Measurements from ENCODE around the gene DMD.
A peak's percentile ranks its signal among the peaks of the same experiment; 100 is the strongest.
"Not testable (repeated sequence)": the region's sequence is repeated elsewhere in the genome, so short reads cannot be mapped to it uniquely, and the experiment has no call there.

The DMD gene

GRCh38 chrX:32592786-32593185, 618.6 kb downstream of the DMD start:
- no peak for DNase-seq

DNA sequence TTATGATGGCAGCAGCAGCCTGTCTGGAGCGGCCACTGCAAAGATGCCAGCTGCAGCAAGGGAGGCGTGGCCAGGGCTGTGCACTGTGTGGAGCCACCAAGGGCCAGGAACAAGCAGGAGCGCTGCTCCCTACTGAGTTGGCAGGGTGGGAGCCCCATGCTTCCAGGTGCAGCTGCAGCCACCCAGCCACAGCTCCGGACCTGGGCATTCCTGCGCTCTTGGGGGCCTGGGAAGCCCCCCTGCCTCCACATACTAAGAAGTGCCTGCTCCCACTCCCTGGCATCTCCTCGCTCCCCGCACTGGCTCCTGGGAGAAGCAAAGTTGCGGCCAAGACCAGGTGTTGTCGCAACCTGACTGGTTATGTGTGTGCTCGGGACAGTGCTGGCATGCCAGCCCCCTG, 619.8 kb downstream of the DMD start:
- DNase-seq, result no peak

DNA sequence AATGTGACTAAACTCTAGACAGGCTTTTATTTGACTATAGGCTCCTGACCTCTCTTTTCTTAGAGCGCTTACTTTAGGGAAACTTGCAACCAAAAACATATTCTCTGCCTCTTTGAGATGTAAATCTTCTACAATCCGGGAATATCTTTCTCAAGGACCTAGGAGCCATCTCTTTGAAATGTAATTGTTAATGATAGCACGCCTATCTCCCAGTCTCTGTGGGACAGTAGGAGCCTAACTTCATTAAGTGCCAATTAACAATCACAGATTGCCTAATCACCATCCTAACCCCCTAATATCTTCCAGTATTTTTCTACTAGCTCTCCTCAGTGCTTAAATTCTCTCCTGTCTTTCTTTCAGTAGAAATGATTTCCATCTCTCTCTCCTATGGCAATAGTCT, 628.6 kb downstream of the DMD start:
- no peak for DNase-seq

GRCh38 chrX:32576885-32577284, 634.5 kb downstream of the DMD start:
- DNase-seq, result no peak

DNA sequence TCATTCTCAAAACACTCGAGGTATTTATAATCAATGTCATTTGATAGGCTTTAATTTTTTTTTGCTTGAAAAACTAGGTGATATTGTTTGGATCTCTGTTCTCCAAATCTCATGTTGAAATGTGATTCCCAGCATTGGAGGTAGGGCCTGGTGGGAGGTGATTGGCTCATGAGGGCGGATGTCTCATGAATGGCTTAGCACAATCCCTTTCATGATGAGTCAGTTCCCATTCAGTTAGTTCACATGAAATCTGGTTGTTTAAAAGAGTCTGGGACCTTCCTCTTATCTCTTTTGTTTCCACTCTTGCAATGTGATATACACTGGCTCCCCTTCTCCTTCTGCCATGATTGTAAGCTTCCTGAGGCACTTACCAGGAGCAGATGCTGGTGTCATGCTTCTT, 638.7 kb downstream of the DMD start:
- no peak for DNase-seq

DNA sequence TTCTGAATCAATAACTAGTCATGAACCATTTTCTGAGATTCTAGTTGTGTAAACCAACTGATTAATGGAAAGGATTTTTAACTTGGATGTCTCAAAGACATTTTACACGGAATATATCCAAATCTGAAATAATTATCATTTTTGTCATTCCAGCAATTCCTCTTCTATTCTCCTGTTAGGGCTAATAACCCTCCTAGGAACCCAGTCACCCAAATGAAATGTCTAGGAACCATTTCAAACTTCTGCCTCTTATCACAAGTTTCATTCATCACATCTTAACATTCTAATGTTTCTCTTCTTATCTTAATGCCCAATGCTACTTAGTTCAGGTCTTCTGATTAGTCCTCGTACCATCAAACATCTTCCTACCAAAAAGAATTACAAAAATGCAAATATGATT, 639.8 kb downstream of the DMD start:
- no peak for DNase-seq

- no peak for DNase-seq
Observed at GRCh38 chrX:32562261-32562660, 649.1 kb downstream of the DMD start.

DNA sequence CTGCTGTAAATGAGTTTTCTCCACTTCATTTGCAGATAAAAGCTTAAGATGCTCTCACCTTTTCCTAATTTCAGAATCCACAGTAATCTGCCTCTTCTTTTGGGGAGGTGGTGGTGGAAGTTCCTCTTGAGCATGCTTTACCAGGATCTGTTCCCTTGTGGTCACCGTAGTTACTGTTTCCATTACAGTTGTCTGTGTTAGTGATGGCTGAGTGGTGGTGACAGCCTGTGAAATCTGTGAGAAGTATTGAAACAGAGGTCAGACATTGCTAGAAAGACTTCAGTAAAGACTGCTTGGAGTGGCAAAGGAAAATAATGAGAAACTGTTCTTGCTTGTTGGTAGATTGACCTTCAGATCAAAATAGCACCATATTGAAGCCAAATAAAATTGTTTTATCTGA, 666.2 kb downstream of the DMD start:
- no peak for DNase-seq

DNA sequence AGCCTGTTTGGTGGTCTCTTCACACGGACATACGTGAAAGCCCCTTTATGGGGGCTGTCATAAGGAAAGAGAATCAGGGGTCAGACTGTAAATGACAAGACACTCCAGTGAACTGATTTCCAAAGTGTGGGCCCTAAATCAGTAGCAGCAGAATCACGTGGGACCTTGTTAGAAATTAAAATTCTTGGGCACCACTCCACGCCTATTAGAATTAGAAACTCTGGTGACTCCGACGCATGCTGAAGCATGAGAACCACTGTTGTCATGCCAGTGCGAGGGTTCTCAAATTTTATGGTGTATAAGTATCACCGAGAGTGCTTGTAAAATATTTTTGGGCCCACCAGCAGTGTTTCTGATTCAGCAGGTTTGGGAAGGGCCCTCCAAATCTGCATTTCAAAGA, 672.8 kb downstream of the DMD start:
- DNase-seq, result no peak

DNA sequence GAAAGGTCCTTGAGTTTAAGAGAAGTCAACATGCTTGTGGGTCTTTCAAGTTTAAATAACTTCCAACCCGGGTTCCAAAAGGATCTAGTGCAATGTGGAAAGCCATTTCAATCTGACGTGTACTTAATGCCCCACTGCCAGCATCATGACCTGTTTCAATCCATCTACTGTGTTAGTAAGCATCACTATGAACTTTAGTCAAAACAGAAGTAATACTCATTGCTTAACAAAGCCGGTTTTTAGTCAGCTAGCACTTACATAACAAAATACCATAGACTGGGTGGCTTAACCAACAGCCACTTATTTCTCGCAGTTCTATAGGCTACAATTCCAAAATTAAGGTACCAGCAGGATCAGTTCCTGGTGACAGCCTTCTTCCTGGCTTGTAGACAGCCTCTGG, 677.5 kb downstream of the DMD start:
- no peak for DNase-seq

- DNase-seq, result no peak
Observed at GRCh38 chrX:32532262-32532661, 679.1 kb downstream of the DMD start.

DNA sequence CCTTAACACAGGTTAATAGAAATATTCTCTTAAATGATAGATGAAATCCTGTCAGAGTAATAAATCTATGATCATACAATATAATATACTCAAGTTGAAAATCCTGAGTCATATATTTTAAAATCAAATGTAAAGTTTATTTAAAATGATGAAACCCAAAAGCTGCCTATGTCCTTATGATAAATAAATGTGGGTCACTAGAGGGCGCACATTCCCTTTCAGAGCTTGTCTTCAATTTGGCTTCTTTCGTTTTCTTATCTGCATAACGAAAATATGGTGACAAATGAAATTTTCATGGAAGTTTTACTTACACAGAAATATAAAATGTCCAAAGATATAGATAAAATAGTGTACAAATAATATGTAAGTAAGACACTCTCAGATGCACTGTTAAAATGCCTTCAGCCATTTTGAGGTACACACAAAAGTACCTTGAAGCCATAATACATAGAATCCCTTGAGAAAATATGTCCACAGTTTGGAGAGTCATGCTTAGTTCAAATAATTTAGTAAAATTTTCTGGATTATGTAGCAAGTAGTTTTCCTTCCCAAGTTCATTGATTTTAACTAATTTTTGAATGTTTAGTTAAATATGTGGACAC, 680.4 kb downstream of the DMD start:
- DNase-seq, result peak in 1 of 2 experiments; percentile 8

DNA sequence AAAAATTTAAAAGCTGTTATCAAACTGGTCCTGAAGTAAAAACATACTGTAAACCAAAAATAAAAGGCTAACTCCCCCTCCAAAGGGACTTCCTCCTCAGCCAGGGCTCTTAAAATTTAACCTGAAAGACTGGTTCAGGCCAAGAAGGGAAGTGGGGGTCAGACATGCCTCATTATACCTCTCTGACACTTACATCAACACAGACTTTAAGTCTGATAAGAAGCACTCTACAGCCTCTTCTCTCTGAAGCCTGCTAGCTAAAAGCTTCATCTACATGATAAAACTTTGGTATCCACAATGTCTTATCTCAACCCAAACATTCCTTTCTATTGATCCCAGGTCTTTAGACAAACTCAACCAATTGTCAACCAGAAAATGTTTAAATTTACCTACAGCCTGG, 682.9 kb downstream of the DMD start:
- DNase-seq, result not testable (repeated sequence)

DNA sequence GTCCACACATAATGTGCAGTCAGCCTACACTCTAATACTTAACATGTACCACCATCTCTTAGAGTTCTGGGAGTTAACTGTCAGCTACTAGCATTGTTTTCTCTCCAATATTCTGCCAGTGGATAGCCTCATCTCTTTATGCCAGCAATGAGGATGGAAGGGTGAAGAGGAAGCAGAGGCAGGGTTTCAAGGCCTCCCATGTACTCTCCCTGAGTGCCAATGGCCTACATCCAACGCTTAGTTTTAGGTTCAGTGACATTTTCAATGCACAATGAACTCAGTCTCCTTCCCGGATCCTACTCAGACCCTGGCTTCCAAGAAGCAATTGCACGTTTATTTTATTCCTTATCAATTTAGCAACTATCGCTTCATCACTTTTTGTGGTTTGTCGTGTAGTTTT, 686.1 kb downstream of the DMD start:
- no peak for DNase-seq

GRCh38 chrX:32524385-32524784, 687.0 kb downstream of the DMD start:
- DNase-seq, result no peak

- DNase-seq, result no peak
Observed at GRCh38 chrX:32520789-32521188, 690.6 kb downstream of the DMD start.

DNA sequence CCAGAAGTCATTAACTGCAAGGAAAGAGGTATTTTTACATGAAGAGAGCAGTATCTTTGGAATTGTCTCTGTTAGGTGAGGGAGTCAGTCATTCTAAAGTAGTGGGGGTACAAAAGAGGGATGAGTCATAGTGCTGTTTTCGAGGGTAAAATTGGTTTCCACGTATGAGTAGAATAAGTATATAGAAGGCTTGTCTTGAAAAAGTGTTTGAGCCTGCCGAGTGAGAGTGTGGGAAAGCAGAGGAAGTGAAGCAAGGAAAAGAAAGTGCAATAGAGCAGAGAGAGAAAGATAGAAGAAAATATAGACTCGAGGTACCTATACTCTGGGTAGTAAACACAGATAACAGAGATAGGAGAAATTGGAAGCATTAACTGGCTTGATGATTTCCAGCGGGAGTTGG, 696.4 kb downstream of the DMD start:
- DNase-seq, result no peak

GRCh38 chrX:32501606-32502005, 709.7 kb downstream of the DMD start:
- no peak for DNase-seq

GRCh38 chrX:32496671-32497070, 714.7 kb downstream of the DMD start:
- DNase-seq, result no peak

DNA sequence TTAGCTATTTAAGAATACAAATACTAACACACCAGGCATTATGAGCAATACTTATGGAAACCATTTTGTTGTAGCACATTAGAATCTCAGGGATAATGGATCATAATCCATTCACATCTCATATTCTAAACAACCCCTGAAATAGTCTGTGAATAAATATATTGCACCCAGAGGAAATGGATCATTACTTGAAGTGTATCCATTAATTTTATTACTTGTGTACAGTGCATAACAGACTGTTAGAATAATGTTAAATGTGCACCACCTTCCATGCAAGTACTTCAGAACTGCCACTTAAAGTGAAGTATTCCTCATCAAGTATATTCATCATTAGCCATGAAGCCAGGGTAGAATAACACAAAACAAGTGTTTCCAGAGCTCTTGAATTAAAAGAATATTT, 715.5 kb downstream of the DMD start:
- no peak for DNase-seq

- DNase-seq, result no peak
Observed at GRCh38 chrX:32489125-32489524, 722.2 kb downstream of the DMD start.

- no peak for DNase-seq
Observed at GRCh38 chrX:32483534-32484136, 727.7 kb downstream of the DMD start.

DNA sequence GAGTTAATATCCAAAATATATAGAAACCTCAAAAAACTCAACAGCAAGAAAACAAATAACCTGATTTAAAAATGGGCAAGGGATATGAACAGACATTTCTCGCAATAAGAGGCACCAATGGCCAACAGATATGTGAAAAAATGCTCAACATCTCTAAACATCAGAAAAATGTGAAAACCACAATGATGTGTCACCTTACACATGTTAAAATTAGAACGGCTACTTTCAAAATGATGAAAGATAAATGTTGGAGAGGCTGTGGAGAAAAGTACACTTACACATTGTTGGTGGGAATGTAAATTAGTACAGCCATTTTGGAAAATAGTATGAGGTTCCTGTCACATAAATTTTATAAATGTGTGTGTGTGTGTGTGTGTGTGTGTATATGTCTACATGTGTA, 731.3 kb downstream of the DMD start:
- DNase-seq, result no peak

GRCh38 chrX:32472364-32472763, 739.0 kb downstream of the DMD start:
- no peak for DNase-seq

DNA sequence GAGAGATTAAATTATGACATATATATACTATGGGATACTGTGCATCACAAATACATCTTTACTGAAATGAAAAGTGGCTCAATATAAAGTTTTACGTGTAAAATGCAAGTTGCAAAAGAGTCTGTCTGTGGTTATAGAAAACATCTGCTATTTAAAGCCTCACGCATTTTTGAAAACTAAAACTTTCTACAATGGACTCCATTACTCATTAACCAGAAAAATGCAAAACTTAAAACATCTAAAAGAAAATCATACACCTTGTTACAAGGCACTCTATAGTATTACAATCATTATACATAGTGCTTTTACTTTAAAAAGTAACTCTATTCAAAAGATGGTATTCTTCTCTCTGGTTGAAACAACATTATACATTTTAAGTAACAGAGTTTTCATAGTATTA, 755.6 kb downstream of the DMD start:
- no peak for DNase-seq

Measured in NCI-H187 (cell line).